Activated naive CD4-positive, alpha-beta T cell treated with anti-CD3 and anti-CD28 coated beads, Interleukin-2, amount 10 ng/mL, durations not matched to agents 7 days and 5 days (primary cell): ENCODE results near the gene XAF1.

Source experiments
- CTCF ChIA-PET: fragments of 350-600 bp; sonication (Branson Sonifier 250); formaldehyde crosslinking; loops from one replicate; lab custom pipeline; 2021; ENCODE audit warnings: antibody characterized with exemption; lab: Charles Lee
- DNase-seq: peaks from one replicate; pipeline ENCODE4 v3.0.0-alpha.2; 2020
- H3K27ac Mint-ChIP-seq: one replicate; pipeline ENCODE4 v1.8.0; 2021; ENCODE audit warnings: mild to moderate bottlenecking, moderate library complexity, mixed read lengths
- H3K27me3 Mint-ChIP-seq: one replicate; pipeline ENCODE4 v1.8.0; 2021; ENCODE audit warnings: mild to moderate bottlenecking, mixed read lengths
- H3K36me3 Mint-ChIP-seq: one replicate; pipeline ENCODE4 v1.8.0; 2021; ENCODE audit warnings: mixed read lengths
- H3K4me1 Mint-ChIP-seq: one replicate; pipeline ENCODE4 v1.8.0; 2021; ENCODE audit warnings: mixed read lengths
- H3K4me3 Mint-ChIP-seq: one replicate; pipeline ENCODE4 v1.8.0; 2021; ENCODE audit warnings: mild to moderate bottlenecking, moderate library complexity, mixed read lengths
- H3K9me3 Mint-ChIP-seq: one replicate; pipeline ENCODE4 v1.8.0; 2021; ENCODE audit warnings: mixed read lengths

The XAF1 gene

GRCh38 chr17:6755731-6756184 lies at the start of gene XAF1:
XAF1 (plus strand) TSS chr17:6756046; CDS start chr17:6756079, 33 bp downstream.
- H3K27me3 Mint-ChIP-seq = peaks cover 6% of the 10 kb centered on the region

GRCh38 chr17:6706499-6706898 lies 49.3 kb upstream of the XAF1 start:
- H3K36me3 Mint-ChIP-seq = no peaks in the 10 kb centered on the region
- DNase-seq = no peak
- H3K4me1 Mint-ChIP-seq = peaks cover 3% of the 10 kb centered on the region
- H3K9me3 Mint-ChIP-seq = no peaks in the 10 kb centered on the region
- CTCF ChIA-PET = interaction anchor here (0.8 kb wide), 1 partner anchor 45 kb away, joined by 3 read pairs; no protein-coding TSS in a partner anchor
- no peak overlapping the region for H3K4me3 Mint-ChIP-seq
- H3K27me3 Mint-ChIP-seq = peaks cover 51% of the 10 kb centered on the region
- no peak overlapping the region for H3K27ac Mint-ChIP-seq

More at GRCh38 chr17:6755731-6756184, at the start of gene XAF1:
- CTCF ChIA-PET = interaction anchor here (0.6 to 1.5 kb wide), 3 partner anchors 43 to 265 kb away, joined by 3 to 4 read pairs (median 3); partner anchors contain the start of gene SLC13A5
- Mint-ChIP-seq H3K27ac (peak within 1 kb of the TSS; percentile 94), H3K4me1 (peaks cover 72% of the 10 kb centered on the region), H3K9me3 (no peaks in the 10 kb centered on the region), H3K36me3 (peaks cover 40% of the 10 kb centered on the region), H3K4me3 (peak within 1 kb of the TSS; percentile 89)
- peak; percentile 81 for DNase-seq

- Mint-ChIP-seq H3K4me3 (no peak overlapping the region), H3K36me3 (no peaks in the 10 kb centered on the region), H3K4me1 (peaks cover 3% of the 10 kb centered on the region), H3K27ac (no peak overlapping the region), H3K9me3 (no peaks in the 10 kb centered on the region), H3K27me3 (peaks cover 56% of the 10 kb centered on the region)
- DNase-seq = no peak
- CTCF ChIA-PET = no interaction called here
These were observed 48.9 kb upstream of the XAF1 start for GRCh38 chr17:6706996-6707395.

GRCh38 chr17:6708357-6708961 lies 47.4 kb upstream of the XAF1 start:
- CTCF ChIA-PET = no interaction called here
- Mint-ChIP-seq H3K27me3 (peaks cover 67% of the 10 kb centered on the region), H3K9me3 (no peaks in the 10 kb centered on the region), H3K27ac (no peak overlapping the region), H3K36me3 (no peaks in the 10 kb centered on the region), H3K4me3 (no peak overlapping the region), H3K4me1 (peaks cover 9% of the 10 kb centered on the region)
- DNase-seq = no peak

GRCh38 chr17:6710317-6710716 lies 45.5 kb upstream of the XAF1 start:
- peaks cover 12% of the 10 kb centered on the region for H3K4me1 Mint-ChIP-seq
- CTCF ChIA-PET = no interaction called here
- H3K27me3 Mint-ChIP-seq = peaks cover 74% of the 10 kb centered on the region

GRCh38 chr17:6711081-6711674 lies 44.7 kb upstream of the XAF1 start:
- CTCF ChIA-PET = no interaction called here
- H3K9me3 Mint-ChIP-seq = peaks cover 2% of the 10 kb centered on the region
- H3K4me3 Mint-ChIP-seq = no peak overlapping the region
- DNase-seq = no peak
- no peaks in the 10 kb centered on the region for H3K36me3 Mint-ChIP-seq
- peaks cover 72% of the 10 kb centered on the region for H3K27me3 Mint-ChIP-seq
- no peak overlapping the region for H3K27ac Mint-ChIP-seq
- H3K4me1 Mint-ChIP-seq = peaks cover 12% of the 10 kb centered on the region

More at GRCh38 chr17:6710317-6710716, 45.5 kb upstream of the XAF1 start:
- no peak for DNase-seq
- H3K27ac Mint-ChIP-seq = no peak overlapping the region
- no peak overlapping the region for H3K4me3 Mint-ChIP-seq
- H3K36me3 Mint-ChIP-seq = no peaks in the 10 kb centered on the region
- no peaks in the 10 kb centered on the region for H3K9me3 Mint-ChIP-seq

GRCh38 chr17:6711681-6712057 lies 44.2 kb upstream of the XAF1 start:
- Mint-ChIP-seq H3K27ac (no peak overlapping the region), H3K9me3 (peaks cover 2% of the 10 kb centered on the region), H3K36me3 (no peaks in the 10 kb centered on the region), H3K4me1 (peaks cover 12% of the 10 kb centered on the region), H3K27me3 (peaks cover 67% of the 10 kb centered on the region), H3K4me3 (no peak overlapping the region)
- DNase-seq = no peak
- CTCF ChIA-PET = no interaction called here

- no peak for DNase-seq
- H3K27me3 Mint-ChIP-seq = peaks cover 61% of the 10 kb centered on the region
- CTCF ChIA-PET = interaction anchor here (1.3 kb wide), 1 partner anchor 43 kb away, joined by 4 read pairs; the partner anchor contains the start of gene XAF1
- H3K27ac Mint-ChIP-seq = no peak overlapping the region
- peaks cover 12% of the 10 kb centered on the region for H3K4me1 Mint-ChIP-seq
- no peak overlapping the region for H3K4me3 Mint-ChIP-seq
- peaks cover 2% of the 10 kb centered on the region for H3K9me3 Mint-ChIP-seq
- no peaks in the 10 kb centered on the region for H3K36me3 Mint-ChIP-seq
These were observed 43.6 kb upstream of the XAF1 start for GRCh38 chr17:6712058-6712853.

GRCh38 chr17:6712854-6713129 lies 43.1 kb upstream of the XAF1 start:
- peaks cover 60% of the 10 kb centered on the region for H3K27me3 Mint-ChIP-seq
- H3K27ac Mint-ChIP-seq = no peak overlapping the region
- H3K36me3 Mint-ChIP-seq = no peaks in the 10 kb centered on the region

GRCh38 chr17:6713130-6713917 lies 42.5 kb upstream of the XAF1 start, which contains the start of gene SLC13A5:
SLC13A5 (minus strand) TSS chr17:6713369; CDS start chr17:6713333, 36 bp downstream.
- Mint-ChIP-seq H3K4me3 (no peak within 1 kb of the TSS), H3K36me3 (no peaks in the 10 kb centered on the region), H3K9me3 (peaks cover 2% of the 10 kb centered on the region), H3K27me3 (peaks cover 63% of the 10 kb centered on the region), H3K4me1 (peaks cover 12% of the 10 kb centered on the region), H3K27ac (no peak within 1 kb of the TSS)
- DNase-seq = peak; percentile 30
- CTCF ChIA-PET = interaction anchor here (1.3 kb wide), 1 partner anchor 42 kb away, joined by 4 read pairs; the partner anchor contains the start of gene XAF1

More at GRCh38 chr17:6712854-6713129, 43.1 kb upstream of the XAF1 start:
- H3K4me1 Mint-ChIP-seq = peaks cover 12% of the 10 kb centered on the region
- H3K4me3 Mint-ChIP-seq = no peak overlapping the region
- no peak for DNase-seq
- CTCF ChIA-PET = interaction anchor here (1.3 kb wide), 1 partner anchor 43 kb away, joined by 4 read pairs; the partner anchor contains the start of gene XAF1
- peaks cover 2% of the 10 kb centered on the region for H3K9me3 Mint-ChIP-seq

- CTCF ChIA-PET = no interaction called here
- H3K4me3 Mint-ChIP-seq = no peak overlapping the region
- H3K4me1 Mint-ChIP-seq = peaks cover 12% of the 10 kb centered on the region
These were observed 42.0 kb upstream of the XAF1 start for GRCh38 chr17:6713918-6714271.

GRCh38 chr17:6714315-6714874 lies 41.5 kb upstream of the XAF1 start:
- Mint-ChIP-seq H3K4me1 (peaks cover 12% of the 10 kb centered on the region), H3K36me3 (no peaks in the 10 kb centered on the region), H3K27ac (no peak overlapping the region), H3K27me3 (peaks cover 65% of the 10 kb centered on the region), H3K4me3 (no peak overlapping the region), H3K9me3 (peaks cover 2% of the 10 kb centered on the region)
- CTCF ChIA-PET = no interaction called here
- no peak for DNase-seq

More at GRCh38 chr17:6713918-6714271, 42.0 kb upstream of the XAF1 start:
- Mint-ChIP-seq H3K27me3 (peaks cover 63% of the 10 kb centered on the region), H3K27ac (no peak overlapping the region), H3K9me3 (peaks cover 2% of the 10 kb centered on the region), H3K36me3 (no peaks in the 10 kb centered on the region)
- DNase-seq = no peak

- CTCF ChIA-PET = no interaction called here
- no peak overlapping the region for H3K27ac Mint-ChIP-seq
- peaks cover 60% of the 10 kb centered on the region for H3K27me3 Mint-ChIP-seq
- H3K4me1 Mint-ChIP-seq = peaks cover 9% of the 10 kb centered on the region
- H3K36me3 Mint-ChIP-seq = no peaks in the 10 kb centered on the region
- H3K4me3 Mint-ChIP-seq = no peak overlapping the region
- DNase-seq = no peak
- H3K9me3 Mint-ChIP-seq = peaks cover 2% of the 10 kb centered on the region
These were observed 39.1 kb upstream of the XAF1 start for GRCh38 chr17:6716736-6717135.
